Fibroblast of peridontal ligament (primary cell): ENCODE measurements around the gene DRG1.
A peak's percentile ranks its signal among the peaks of the same experiment; 100 is the strongest.
"Not testable (repeated sequence)": the region's sequence is repeated elsewhere in the genome, so short reads cannot be mapped to it uniquely, and the experiment has no call there.

ENCODE experiments used
- DNase-seq: peaks from one replicate; pipeline ENCODE4 v3.0.0-alpha.2; 2010; ENCODE audit errors: extremely low read depth

The DRG1 gene

GRCh38 chr22:31442768-31443489, 43.5 kb downstream of the DRG1 start:
- no peak for DNase-seq

- DNase-seq: no peak
Measured at GRCh38 chr22:31443516-31443915, 44.1 kb downstream of the DRG1 start.

GRCh38 chr22:31445642-31446041, 46.2 kb downstream of the DRG1 start:
- DNase-seq: no peak

GRCh38 chr22:31446208-31446607, 46.8 kb downstream of the DRG1 start:
- DNase-seq: no peak

GRCh38 chr22:31446767-31447166, 47.4 kb downstream of the DRG1 start:
- DNase-seq: no peak

GRCh38 chr22:31447337-31447736, 47.9 kb downstream of the DRG1 start:
- DNase-seq: no peak

- DNase-seq: no peak
Measured at GRCh38 chr22:31448382-31448781, 49.0 kb downstream of the DRG1 start.

- DNase-seq: peak; percentile 25
Measured at GRCh38 chr22:31449506-31449905, 50.1 kb downstream of the DRG1 start.

GRCh38 chr22:31451709-31452571, 52.5 kb downstream of the DRG1 start:
- peak; percentile 67 for DNase-seq

GRCh38 chr22:31461699-31462098, 62.3 kb downstream of the DRG1 start:
- no peak for DNase-seq

- DNase-seq: no peak
Measured at GRCh38 chr22:31465307-31465706, 65.9 kb downstream of the DRG1 start.

- peak; percentile 94 for DNase-seq
Measured at GRCh38 chr22:31474743-31475142, 75.3 kb downstream of the DRG1 start.

GRCh38 chr22:31475800-31476199, 76.4 kb downstream of the DRG1 start:
- no peak for DNase-seq

- DNase-seq: no peak
Measured at GRCh38 chr22:31477329-31477728, 77.9 kb downstream of the DRG1 start.

GRCh38 chr22:31481129-31481528, 81.7 kb downstream of the DRG1 start:
- DNase-seq: no peak

GRCh38 chr22:31482470-31482869, 83.1 kb downstream of the DRG1 start:
- DNase-seq: not testable (repeated sequence)
